ENCODE measurements around the gene DMRTA1.
A peak's percentile ranks its signal among the peaks of the same experiment; 100 is the strongest.
"Not testable (repeated sequence)": the region's sequence is repeated elsewhere in the genome, so short reads cannot be mapped to it uniquely, and the experiment has no call there.

Gene DMRTA1, protein sequence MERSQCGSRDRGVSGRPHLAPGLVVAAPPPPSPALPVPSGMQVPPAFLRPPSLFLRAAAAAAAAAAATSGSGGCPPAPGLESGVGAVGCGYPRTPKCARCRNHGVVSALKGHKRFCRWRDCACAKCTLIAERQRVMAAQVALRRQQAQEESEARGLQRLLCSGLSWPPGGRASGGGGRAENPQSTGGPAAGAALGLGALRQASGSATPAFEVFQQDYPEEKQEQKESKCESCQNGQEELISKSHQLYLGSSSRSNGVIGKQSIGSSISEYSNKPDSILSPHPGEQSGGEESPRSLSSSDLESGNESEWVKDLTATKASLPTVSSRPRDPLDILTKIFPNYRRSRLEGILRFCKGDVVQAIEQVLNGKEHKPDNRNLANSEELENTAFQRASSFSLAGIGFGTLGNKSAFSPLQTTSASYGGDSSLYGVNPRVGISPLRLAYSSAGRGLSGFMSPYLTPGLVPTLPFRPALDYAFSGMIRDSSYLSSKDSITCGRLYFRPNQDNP

DNA sequence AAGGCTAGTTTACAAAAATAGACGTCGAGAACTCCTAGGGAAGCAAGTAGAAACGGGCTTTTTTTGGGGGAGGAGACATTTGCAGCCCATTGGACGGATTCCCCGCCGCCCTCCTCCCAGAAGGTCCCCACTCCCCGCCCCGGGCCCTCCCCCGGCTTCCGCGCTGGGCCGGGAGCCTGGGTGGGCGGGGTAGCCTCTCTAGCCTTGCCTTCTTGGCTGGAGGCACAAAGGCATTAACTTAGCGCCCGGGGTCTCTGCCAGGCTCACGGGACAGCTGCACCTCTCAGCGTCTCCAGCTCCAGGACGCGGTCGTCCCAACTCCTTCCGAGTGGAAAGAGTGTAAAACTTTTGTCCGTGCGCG lies at the start of gene DMRTA1:
Gene DMRTA1, plus strand, starts transcription at position 236 of the 361 bp plus-strand sequence. CDS start 242 bp downstream, outside the sequence.
- peak; percentile 7 to 21 for DNase-seq

DNA sequence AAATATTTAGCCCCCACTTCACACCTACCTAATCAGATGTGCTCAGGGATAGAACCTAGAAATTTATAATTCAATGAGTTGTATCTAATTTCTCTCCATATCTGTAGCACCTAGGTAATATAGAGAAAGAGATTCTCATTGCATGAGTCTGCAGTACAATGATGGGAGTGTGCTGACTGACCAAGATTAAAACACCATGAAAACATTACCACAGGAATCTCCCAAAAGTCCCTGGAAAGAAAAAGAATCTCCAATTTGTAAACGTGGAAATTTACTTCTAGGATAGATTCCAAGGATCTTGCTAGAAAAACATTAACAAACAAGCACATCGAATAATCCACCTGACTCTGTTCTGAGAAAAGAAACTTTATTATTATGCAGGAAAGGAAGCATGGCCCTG lies 45.0 kb upstream of the DMRTA1 start:
- DNase-seq, result no peak

DNA sequence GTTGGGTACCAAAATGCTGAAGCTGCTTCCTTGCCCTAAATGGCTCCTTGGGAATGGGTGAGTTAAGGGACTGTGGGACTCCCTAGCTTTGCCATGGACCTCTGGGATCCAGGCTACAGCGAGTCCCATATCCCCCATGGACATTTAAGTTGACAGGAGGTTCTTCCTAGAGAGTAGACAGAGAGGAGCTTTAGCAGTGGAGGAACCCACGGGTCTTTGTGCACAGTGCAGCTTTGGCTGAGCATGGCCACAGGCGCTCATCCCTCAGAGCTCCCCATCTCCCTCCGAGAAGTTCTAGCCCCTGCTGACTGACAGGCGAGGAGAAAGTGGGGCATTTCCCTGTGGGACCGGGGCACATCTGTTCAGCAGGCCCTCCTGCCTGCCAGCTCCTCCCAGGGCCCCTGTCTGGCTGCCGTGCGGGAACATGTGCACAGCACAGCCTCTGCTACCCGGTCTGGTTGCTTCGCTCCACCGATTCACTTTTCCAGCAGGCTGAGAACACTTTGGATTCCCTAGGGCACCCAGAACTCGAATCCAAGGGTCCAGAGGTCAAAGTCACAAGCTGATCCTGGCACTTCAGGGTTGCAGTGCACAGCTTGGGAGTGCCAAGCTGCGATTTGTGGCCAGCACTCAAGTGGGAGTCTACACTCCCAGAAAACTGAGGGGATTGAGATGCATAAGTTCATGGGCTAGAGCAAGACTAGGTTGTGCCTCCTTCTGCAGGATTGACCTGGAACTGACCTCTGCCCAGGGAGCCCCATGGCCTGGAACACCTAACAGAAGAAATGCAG lies 40.6 kb upstream of the DMRTA1 start:
- DNase-seq, result no peak

DNA sequence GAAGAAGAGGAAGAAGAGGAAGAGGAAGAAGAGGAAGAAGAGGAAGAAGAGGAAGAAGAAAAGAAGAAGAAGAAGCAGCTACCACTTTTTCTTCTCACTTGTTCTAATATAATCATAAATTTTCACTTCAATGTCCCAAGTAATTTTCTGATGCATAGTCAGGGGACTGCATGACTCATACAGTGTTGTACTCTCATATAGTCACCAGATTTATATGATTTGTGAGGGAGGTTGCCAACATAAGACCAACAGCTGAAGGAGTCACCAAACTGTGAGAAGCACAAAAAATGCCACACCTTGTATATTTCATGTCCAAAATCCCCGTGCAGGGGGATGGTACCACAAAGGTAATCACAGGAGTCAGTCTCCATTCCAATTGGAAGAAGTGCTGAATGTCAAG lies 32.7 kb upstream of the DMRTA1 start:
- DNase-seq, result no peak

DNA sequence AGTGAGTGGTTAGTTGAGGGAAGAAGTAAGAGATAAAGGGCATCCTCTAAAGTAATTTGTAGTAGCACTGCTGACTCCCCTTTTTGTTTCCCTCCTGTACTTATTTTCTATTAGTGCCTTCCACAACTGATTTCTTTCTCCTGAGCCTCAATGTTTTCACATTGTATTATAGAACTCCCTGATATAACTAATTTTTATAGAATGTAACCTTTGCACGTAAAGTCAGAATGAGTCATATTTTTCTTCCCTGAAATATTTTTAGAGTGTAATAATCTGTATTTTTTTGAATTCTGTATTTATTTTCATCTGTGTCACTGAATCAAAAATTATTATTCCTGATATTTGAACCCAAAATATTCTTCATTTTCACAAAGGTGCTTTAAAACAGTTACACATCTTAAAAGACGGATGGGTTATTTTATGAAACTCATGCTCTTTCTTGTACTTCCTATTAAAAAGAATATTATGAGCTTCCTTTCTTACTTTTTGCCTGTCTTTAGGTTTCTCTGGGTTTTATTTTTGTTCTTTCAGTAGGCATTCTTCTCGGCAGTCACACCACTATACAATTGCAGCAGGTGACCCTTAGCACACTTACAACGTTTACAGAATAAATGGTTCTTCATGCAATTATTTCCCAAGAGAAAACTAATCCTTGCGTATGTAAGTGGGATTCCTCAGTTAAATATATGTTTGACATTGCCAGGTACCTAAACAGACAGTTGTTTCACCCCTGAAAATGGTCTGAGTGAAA lies 30.5 kb upstream of the DMRTA1 start:
- no peak for DNase-seq

DNA sequence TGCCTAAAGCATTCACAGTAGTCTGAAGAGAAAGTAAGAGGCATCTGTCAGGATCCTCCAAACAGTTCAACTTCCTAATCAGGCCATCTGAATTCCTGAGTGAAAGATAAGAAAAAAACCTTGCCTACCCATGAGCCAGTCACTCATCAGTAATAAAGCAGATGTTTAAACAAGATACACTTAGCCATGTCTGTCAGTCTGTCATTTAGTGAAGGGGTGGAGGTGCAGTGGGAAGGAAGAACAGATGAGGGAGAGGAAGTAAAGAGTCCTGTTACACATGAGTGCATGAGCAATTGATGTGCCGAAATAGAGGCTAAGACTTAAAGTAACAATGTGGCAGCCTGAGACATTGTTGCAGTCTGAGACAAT lies 29.9 kb upstream of the DMRTA1 start:
- no peak for DNase-seq

DNA sequence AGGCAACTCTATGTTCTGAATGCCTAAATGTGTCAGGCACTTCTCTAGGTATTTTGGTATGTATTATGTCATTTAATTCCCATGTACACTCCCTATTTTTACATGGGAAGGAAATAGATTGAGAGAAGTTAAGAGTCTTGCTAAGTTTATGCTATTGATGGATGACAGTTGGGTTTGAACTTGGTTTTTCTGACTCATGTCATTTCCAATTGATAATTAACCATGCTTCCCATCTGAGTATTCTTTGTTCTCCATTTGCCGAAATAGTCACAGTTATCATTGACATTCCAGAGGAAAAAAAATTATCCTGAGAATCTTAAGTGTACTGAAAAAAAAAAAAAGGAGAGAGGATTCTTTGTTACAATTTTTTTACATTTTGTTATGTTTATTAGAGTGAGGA lies 23.1 kb upstream of the DMRTA1 start:
- no peak for DNase-seq

DNA sequence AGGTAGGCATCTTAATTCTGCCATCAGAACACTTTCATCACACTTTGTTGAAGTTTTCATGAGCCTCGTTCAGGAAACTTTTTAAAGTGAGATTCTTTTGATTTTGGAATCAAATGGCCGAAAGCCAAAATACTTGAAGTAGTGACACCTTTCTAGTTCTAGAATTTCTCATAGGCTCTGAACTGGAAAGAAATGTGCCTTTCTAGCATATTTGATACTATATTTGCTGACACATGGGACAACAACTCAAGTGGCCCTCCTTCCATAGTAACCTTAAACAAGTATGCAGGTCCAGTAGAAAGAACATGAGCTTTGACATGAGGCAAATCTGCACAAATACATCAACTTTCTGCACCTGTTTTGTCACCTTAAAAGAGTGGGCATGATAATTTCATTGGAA lies 22.0 kb upstream of the DMRTA1 start:
- DNase-seq, result no peak

DNA sequence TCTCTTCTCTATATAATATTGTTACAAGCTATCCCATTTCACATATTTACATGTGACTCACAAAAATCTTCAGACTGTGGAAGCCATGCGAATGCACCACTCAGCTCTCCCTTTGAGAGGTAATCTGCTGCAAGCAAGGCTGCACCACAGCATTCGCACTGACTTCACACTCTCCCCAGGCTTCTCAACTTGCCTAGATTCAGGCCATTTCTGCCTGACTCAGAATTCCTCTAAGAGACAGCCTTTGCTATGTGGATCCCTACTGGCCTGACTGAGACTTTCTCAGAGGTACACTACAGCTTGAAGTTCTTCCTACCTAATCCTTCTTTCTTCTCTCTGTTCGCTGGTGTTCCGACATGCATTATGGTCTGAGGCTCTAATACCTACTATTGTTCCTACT lies 21.1 kb upstream of the DMRTA1 start:
- no peak for DNase-seq

DNA sequence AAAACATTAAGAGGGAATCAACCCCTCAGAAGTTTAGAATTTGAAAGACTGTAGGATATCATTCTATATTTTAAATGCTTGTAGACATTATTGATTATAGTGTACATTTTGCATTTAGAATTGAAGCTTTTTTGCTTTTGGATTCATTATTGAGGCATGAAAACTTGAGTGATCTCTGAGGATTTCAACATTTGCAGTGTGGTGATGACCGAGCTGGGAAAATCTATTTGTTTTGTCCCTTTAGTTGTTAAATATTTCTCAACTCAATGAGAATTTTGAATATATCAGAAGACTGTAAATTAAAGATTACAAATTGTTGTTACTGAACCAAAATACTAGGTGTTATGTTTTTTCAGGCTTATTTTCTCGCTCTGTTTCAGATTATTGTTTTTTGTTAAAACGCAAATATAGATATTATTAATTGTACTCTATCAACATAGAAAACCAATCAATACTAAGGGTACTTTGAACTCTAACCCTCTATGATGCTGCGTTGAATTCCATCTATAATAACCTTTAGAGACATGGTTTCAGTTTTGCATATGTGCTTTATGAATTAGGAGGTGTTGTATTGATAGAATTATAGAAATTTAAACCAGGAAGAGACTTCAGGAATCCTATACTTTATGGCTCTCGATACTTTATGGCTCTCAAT lies 19.3 kb upstream of the DMRTA1 start:
- DNase-seq, result no peak

DNA sequence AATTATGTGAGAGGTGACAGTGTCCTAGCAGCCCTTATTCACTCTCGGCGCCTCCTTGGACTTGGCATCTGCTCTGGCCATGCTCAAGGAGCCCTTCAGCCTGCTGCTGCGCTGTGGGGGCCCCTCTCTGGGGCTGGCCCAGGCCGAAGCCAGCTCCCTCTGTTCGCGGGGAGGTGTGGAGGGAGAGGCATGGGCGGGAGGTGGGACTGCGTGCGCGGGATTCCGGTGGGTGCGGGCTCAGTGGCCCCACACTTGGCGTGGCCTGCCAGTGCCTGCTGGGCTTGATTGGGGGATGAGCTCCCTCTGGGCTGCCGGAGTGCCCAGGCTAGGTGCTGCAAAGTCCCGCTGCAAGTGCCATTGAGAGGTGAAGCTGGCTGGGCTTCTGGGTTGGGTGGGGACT lies 12.9 kb upstream of the DMRTA1 start:
- DNase-seq, result no peak

DNA sequence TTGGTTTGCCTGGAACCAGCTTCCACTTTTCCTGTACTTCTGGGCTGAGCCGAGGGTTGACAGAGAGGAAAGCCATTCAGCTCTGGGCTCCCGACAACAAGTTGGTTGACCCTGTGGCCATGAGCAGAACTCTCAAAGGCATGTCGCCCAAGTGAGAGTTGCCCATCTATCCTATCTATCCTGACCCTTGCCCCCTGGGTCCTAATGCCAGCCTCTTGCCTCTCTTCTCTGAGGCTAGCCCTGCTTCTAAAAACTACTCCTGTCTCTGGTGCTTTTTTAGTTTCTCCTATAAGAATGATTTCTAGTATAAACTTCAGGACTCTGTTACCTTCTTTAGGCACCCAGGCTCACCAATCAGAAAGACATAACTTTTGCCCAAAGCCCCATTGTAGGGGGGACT lies 11.4 kb upstream of the DMRTA1 start:
- not testable (repeated sequence) for DNase-seq

DNA sequence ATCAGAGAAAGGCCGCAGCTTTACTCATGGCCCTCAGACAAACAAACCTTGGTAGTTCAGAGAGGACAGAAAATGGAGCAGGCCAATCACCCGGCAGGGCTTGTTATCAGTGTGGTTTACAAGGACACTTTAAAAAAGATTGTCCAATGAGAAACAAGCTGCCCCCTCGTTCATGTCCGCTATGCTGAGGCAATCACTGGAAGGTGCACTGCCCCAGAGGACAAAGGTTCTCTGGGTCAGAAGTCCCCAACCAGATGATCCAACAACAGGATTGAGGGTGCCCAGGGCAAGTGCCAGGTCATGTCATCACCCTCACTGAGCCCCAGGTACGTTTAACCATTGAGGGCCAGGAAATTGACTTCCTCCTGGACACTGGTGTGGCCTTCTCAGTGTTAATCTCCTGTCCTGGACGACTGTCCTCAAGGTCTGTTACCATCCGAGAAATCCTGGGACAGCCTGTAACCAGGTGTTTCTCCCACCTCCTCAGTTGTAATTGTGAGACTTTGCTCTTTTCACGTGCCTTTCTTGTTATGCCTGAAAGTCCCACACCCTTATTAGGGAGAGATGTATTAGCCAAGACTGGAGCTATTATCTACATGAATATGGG lies 9.1 kb upstream of the DMRTA1 start:
- DNase-seq, result not testable (repeated sequence)

DNA sequence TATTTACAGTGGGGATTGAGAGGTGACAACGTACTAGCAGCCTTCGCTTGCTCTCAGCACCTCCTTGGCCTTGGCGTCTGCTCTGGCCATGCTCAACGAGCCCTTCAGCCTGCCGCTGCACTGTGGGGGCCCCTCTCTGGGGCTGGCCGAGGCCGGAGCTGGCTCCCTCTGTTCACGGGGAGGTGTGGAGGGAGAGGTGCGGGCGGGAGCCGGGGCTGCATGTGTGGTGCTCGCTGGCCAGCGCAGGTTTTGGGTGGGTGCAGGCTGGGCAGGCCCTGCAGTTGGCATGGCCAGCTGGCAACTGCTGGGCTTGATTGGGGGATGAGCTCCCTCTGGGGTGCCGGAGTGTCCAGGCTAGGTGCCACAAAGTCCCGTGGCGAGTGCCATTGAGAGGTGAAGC lies 5.8 kb upstream of the DMRTA1 start:
- no peak for DNase-seq

DNA sequence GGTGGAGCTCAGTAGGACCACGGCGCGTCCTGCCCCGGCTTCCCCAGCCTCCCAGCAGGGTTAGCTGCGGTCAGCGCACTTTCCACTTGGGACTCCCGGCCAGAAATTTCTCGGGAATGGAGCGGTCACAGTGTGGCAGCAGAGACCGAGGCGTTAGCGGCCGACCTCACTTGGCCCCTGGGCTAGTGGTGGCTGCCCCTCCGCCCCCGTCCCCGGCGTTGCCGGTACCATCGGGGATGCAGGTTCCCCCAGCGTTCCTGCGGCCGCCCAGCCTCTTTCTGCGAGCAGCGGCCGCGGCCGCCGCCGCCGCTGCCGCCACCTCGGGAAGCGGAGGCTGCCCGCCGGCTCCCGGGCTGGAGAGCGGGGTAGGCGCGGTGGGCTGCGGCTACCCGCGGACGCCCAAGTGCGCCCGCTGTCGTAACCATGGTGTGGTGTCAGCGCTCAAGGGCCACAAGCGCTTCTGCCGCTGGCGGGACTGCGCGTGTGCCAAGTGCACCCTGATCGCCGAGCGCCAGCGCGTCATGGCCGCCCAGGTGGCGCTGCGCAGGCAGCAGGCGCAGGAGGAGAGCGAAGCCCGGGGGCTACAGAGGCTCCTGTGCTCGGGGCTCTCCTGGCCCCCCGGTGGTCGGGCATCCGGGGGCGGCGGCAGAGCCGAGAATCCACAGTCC lies 460 bp downstream of the DMRTA1 start:
- DNase-seq, result peak; percentile 38 to 42

DNA sequence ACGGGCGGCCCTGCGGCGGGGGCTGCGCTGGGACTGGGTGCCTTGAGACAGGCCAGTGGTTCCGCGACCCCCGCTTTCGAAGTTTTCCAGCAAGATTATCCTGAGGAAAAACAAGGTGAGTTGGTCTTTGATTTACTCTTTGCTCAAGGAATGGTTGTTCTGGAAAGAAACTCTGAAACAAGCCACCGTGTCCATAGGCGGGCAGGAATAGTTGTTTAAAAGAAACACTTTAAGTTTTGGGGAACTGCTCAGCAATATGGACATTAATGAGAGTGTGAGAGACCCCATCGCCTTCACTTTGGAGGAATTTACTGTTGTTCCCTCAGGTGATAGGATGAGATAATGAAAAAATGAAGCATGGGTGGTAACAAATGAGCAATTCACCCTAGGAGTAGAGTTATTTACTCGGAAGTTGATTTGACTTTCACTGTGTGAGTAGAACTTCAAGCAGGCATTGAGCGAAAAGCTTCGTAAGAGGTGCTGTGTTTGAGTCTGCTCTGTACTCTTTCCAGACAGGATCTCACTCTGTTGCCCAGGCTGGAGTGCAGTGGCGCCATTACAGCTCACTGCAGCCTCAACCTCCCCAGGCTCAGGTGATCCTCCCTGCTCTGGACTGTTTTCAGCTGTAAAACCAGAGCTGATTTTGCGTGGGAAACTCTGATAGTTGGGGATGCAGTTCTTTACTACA lies 1.1 kb downstream of the DMRTA1 start:
- no peak for DNase-seq

DNA sequence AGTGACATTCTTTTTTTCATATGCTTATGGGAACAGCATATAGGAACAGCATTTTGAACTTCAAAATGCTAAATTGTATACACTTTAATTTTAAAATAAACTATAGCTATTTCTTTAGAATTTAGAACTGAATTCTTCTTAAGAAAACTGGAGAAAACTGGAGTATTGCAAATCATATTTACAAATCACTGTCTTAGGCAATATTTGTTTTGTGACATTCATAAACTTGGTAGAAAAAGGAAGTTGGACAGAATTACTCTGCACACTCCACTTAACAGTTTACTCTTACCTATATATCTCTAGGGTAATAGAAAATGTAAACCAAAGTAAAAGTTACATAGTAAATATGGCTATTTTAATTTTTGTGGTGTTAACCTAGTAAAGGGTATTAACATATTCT lies 3.1 kb downstream of the DMRTA1 start:
- no peak for DNase-seq

DNA sequence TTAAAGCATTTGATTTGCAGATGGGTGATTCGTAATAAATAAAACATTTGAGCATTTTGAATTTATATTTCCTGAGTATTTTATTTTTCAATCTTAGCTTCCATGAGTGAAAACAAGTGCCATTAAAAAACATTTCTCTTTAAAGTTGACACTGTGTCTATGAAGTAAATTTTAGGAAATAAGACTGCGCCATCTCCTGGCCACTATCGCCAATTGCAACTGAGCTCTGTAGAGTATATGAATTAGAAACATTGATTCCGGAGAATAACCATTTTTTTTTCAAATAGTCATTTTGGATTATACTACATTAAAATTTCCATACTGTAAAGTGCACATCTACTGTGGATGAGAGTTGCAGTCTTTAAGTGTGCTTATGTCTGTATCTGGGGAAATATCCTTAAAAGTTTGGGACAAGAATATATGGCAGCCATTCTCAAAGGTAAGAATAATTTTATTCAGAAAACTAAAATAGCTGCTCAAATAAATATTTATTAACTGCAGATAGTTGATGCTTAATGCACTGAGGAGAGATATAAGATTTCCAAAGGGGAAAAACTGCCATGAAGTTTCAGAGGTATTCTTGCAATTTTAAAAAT lies 5.9 kb downstream of the DMRTA1 start:
- peak; percentile 51 to 56 for DNase-seq

DNA sequence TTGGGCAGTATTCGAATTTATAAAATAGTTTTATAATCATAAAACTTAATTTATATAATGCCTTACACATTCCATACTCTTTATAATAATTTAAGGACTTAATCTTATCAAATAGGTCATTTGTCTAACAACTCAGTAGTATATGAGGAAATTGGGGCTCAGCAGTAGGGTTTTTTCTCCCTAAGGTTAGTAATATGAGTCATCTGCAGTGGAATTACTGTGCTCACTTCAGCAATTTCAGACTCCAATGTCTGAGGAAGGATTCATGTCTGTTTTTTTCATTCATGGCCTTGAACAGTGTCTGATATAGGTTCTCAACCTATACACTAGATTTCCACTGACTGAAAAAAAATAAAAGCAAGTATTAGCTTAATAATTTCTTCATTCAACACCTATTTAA lies 7.4 kb downstream of the DMRTA1 start:
- DNase-seq, result no peak

DNA sequence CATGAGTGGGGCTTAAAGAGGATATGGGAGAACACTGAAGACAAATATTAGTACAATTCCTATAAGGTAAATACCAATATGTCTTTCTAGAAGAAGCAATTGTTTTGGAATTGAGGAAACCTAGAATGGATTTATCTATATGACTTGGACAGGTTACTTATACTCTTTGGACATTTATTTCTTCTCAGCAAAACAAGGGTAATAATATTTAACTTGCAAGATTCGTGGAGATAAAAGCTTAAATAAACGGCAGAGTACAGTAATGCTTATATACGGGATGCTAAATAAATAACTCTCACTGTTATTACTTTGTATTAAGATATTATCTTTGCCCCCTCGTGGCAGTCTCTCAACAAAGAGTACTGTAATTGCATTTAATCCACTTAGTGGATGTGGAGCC lies 8.6 kb downstream of the DMRTA1 start:
- DNase-seq, result no peak

DNA sequence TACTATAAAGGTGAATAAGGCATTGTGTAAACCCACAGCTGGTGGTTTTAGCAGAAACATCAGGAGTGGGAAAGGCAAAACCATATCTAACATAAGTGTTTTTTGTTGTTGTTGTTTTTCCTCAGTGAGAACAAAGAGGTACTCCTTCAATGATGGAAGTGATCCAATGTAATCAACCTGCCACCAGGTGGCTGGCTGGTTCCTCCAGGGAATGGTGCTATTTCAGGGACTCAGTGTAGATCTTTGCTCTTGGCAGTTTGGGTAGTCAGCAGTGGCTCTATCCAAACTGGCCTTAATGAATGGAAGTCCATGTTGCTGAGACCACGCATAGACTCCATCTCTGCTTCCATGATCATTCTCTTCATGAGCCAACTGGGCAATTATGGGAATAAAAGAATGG lies 10.8 kb downstream of the DMRTA1 start:
- no peak for DNase-seq

Measured in activated CD4-positive, alpha-beta T cell treated with anti-CD3 and anti-CD28 coated beads, Interleukin-2, amount 50 U/mL, for 48 hours (primary cell).